Measurements from ENCODE around the gene TRAK1.

DNA sequence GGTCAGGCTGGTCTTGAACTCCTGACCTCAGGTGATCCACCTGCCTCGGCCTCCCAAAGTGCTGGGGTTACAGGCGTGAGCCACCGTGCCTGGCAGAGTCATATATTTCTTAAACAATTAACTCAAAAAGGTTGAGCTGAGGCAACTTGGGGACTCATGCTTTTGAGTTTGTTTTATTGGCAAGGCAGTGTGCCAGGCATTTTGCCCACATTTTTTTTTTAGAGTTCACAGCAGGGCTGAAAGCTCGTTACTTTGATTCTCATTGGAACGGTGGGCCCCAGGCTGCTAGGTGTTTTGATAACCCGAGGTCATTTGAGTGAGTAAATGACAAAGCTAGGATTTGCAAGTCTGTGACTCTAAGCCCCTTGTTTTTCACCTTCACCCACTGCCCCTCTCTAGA, 98.6 kb downstream of the TRAK1 start:
- TF ChIP-seq, protein P1, sequence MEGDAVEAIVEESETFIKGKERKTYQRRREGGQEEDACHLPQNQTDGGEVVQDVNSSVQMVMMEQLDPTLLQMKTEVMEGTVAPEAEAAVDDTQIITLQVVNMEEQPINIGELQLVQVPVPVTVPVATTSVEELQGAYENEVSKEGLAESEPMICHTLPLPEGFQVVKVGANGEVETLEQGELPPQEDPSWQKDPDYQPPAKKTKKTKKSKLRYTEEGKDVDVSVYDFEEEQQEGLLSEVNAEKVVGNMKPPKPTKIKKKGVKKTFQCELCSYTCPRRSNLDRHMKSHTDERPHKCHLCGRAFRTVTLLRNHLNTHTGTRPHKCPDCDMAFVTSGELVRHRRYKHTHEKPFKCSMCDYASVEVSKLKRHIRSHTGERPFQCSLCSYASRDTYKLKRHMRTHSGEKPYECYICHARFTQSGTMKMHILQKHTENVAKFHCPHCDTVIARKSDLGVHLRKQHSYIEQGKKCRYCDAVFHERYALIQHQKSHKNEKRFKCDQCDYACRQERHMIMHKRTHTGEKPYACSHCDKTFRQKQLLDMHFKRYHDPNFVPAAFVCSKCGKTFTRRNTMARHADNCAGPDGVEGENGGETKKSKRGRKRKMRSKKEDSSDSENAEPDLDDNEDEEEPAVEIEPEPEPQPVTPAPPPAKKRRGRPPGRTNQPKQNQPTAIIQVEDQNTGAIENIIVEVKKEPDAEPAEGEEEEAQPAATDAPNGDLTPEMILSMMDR (IDR thresholded peaks at IDR 0.05; ENCODE audit: insufficient read depth, low read length): no peak
- TF ChIP-seq POLR2AphosphoS5 (IDR thresholded peaks at IDR 0.05; ENCODE audit: low read depth): no peak
- no peak for TF ChIP-seq SPI1 (IDR thresholded peaks at IDR 0.05; ENCODE audit: borderline replicate concordance, low read depth)
- TF ChIP-seq, protein P2, sequence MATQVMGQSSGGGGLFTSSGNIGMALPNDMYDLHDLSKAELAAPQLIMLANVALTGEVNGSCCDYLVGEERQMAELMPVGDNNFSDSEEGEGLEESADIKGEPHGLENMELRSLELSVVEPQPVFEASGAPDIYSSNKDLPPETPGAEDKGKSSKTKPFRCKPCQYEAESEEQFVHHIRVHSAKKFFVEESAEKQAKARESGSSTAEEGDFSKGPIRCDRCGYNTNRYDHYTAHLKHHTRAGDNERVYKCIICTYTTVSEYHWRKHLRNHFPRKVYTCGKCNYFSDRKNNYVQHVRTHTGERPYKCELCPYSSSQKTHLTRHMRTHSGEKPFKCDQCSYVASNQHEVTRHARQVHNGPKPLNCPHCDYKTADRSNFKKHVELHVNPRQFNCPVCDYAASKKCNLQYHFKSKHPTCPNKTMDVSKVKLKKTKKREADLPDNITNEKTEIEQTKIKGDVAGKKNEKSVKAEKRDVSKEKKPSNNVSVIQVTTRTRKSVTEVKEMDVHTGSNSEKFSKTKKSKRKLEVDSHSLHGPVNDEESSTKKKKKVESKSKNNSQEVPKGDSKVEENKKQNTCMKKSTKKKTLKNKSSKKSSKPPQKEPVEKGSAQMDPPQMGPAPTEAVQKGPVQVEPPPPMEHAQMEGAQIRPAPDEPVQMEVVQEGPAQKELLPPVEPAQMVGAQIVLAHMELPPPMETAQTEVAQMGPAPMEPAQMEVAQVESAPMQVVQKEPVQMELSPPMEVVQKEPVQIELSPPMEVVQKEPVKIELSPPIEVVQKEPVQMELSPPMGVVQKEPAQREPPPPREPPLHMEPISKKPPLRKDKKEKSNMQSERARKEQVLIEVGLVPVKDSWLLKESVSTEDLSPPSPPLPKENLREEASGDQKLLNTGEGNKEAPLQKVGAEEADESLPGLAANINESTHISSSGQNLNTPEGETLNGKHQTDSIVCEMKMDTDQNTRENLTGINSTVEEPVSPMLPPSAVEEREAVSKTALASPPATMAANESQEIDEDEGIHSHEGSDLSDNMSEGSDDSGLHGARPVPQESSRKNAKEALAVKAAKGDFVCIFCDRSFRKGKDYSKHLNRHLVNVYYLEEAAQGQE (IDR thresholded peaks at IDR 0.05; ENCODE audit: insufficient replicate concordance, low read depth): no peak
- no peak for TF ChIP-seq GABPA (IDR thresholded peaks at IDR 0.05; ENCODE audit: low read depth)
